IMR-90 (cell line): ENCODE measurements around the gene NKD1. TPM values are rescaled to one million over a fixed set of nuclear protein-coding genes. Genes with fewer than 3 reads are reported as not detected.

Source experiments
- ATAC-seq: fragments of 200-7000 bp; cut with Tn5 transposase; 2 replicates; pipeline ENCODE4 v1.9.1; 2020; ENCODE audit warnings: low read depth, mild to moderate bottlenecking, moderate library complexity
- BruUV-seq: library from RNA; stranded (reverse); fragments of 400-500 nt; replicated peaks from 2 replicates; lab custom pipeline; 2021; lab: Mats Ljungman, UMichigan
- CTCF ChIA-PET: fragments of 300-600 bp; formaldehyde crosslinking; extraction: SDS; loops from one replicate; lab custom pipeline; 2021; ENCODE audit warnings: antibody characterized with exemption; lab: Yijun Ruan, JAX
- POLR2A ChIA-PET: fragments of 300-600 bp; sonication (Branson Sonifier 250); formaldehyde crosslinking; loops from one replicate; lab custom pipeline; 2022; ENCODE audit warnings: antibody characterized with exemption; ENCODE audit not compliant: unreplicated experiment; lab: Charles Lee
- DNase-seq: peaks from one replicate; pipeline ENCODE4 v3.0.0; 2013
- H2AFZ ChIP-seq: replicated peaks from 2 replicates; pipeline ENCODE3; 2013; ENCODE audit warnings: low read length, mild to moderate bottlenecking; ENCODE audit not compliant: poor library complexity
- H2AK5ac ChIP-seq: 2 replicates; pipeline ENCODE4 v1.6.1; 2013; ENCODE audit warnings: low read depth, low read length, inconsistent platforms
- H2AK9ac ChIP-seq: replicated peaks from 2 replicates; pipeline ENCODE3; 2013; ENCODE audit warnings: mild to moderate bottlenecking, low read depth, low read length, moderate library complexity; ENCODE audit not compliant: poor library complexity
- H2BK120ac ChIP-seq: 2 replicates; pipeline ENCODE4 v1.6.1; 2013; ENCODE audit warnings: low read depth, low read length, inconsistent platforms
- H2BK15ac ChIP-seq: 3 replicates; pipeline ENCODE4 v1.6.1; 2013; ENCODE audit warnings: low read depth, low read length, inconsistent platforms
- H2BK20ac ChIP-seq: 2 replicates; pipeline ENCODE4 v1.6.1; 2013; ENCODE audit warnings: low read depth, mild to moderate bottlenecking, inconsistent platforms, low read length, moderate library complexity
- H2BK5ac ChIP-seq: 2 replicates; pipeline ENCODE4 v1.6.1; 2013; ENCODE audit warnings: mild to moderate bottlenecking, low read depth, low read length, inconsistent platforms; ENCODE audit not compliant: poor library complexity, severe bottlenecking
- H3K14ac ChIP-seq: replicated peaks from 2 replicates; pipeline ENCODE4 v1.6.1; 2013; ENCODE audit warnings: low read depth, low read length, inconsistent platforms
- H3K18ac ChIP-seq: 2 replicates; pipeline ENCODE4 v1.6.1; 2013; ENCODE audit warnings: low read depth, low read length, control low read depth
- H3K23ac ChIP-seq: 2 replicates; pipeline ENCODE4 v1.6.1; 2013; ENCODE audit warnings: low read depth, low read length, inconsistent platforms
- H3K27ac ChIP-seq: 2 replicates; pipeline ENCODE4 v1.5.1; 2013; ENCODE audit warnings: mild to moderate bottlenecking, control low read depth, low read length; ENCODE audit not compliant: insufficient read depth
- H3K27me3 ChIP-seq: 2 replicates; pipeline ENCODE4 v1.6.1; 2013; ENCODE audit warnings: low read length; ENCODE audit not compliant: control insufficient read depth, insufficient read depth
- H3K36me3 ChIP-seq: 2 replicates; pipeline ENCODE4 v1.6.1; 2013; ENCODE audit warnings: low read length, mixed read lengths; ENCODE audit not compliant: control insufficient read depth, insufficient read depth
- H3K4ac ChIP-seq: 2 replicates; pipeline ENCODE4 v1.6.1; 2013; ENCODE audit warnings: low read depth, low read length, inconsistent platforms
- H3K4me1 ChIP-seq: 2 replicates; pipeline ENCODE4 v1.6.1; 2013; ENCODE audit warnings: low read length, mixed read lengths; ENCODE audit not compliant: control insufficient read depth, insufficient read depth
- H3K4me2 ChIP-seq: 2 replicates; pipeline ENCODE4 v1.6.1; 2013; ENCODE audit warnings: low read depth, mild to moderate bottlenecking, control low read depth, low read length, moderate library complexity
- H3K4me3 ChIP-seq: 2 replicates; pipeline ENCODE4 v1.5.1; 2013; ENCODE audit warnings: low read depth, mild to moderate bottlenecking, control low read depth, low read length, moderate library complexity; ENCODE audit not compliant: insufficient read depth
- H3K56ac ChIP-seq: 2 replicates; pipeline ENCODE4 v1.6.1; 2013; ENCODE audit warnings: low read length, inconsistent platforms; ENCODE audit not compliant: insufficient read depth; ENCODE audit errors: extremely low read depth
- H3K79me1 ChIP-seq, 2 experiments: 2 replicates each; pipeline ENCODE4 v1.6.1; 2013; ENCODE audit warnings: low read length in 2 of 2, inconsistent platforms in 1 of 2, low read depth in 1 of 2
- H3K9ac ChIP-seq: 2 replicates; pipeline ENCODE4 v1.6.1; 2013; ENCODE audit warnings: low read depth, low read length, control low read depth
- H3K9me1 ChIP-seq: 2 replicates; pipeline ENCODE4 v1.6.1; 2013; ENCODE audit warnings: low read length, inconsistent platforms; ENCODE audit not compliant: insufficient read depth
- H3K9me3 ChIP-seq: 2 replicates; pipeline ENCODE4 v1.6.1; 2013; ENCODE audit warnings: low read length; ENCODE audit not compliant: control insufficient read depth, insufficient read depth
- H4K20me1 ChIP-seq: 2 replicates; pipeline ENCODE4 v1.6.1; 2013; ENCODE audit warnings: low read length, inconsistent platforms; ENCODE audit not compliant: insufficient read depth
- H4K5ac ChIP-seq: 2 replicates; pipeline ENCODE4 v1.6.1; 2013; ENCODE audit warnings: mild to moderate bottlenecking, low read depth, low read length, control low read depth
- H4K8ac ChIP-seq, 2 experiments: 2 replicates each; pipeline ENCODE4 v1.6.1; 2013; ENCODE audit warnings: low read depth in 2 of 2, low read length in 2 of 2, control low read depth in 1 of 2, inconsistent platforms in 1 of 2
- H4K91ac ChIP-seq: 2 replicates; pipeline ENCODE4 v1.6.1; 2013; ENCODE audit warnings: low read depth, low read length, inconsistent platforms; ENCODE audit not compliant: insufficient read depth
- FOS ChIP-seq: fragments of 150-350 bp; IDR thresholded peaks from 2 replicates; pipeline ENCODE4 v1.6.1; 2016; ENCODE audit warnings: low read depth, low read length
- MAZ ChIP-seq: IDR thresholded peaks from 2 replicates; pipeline ENCODE4 v1.6.1; 2012; ENCODE audit warnings: low read depth, mild to moderate bottlenecking, low read length, improper control_type of control experiment, moderate library complexity, borderline replicate concordance
- RAD21 ChIP-seq: IDR thresholded peaks from 2 replicates; pipeline ENCODE4 v1.6.1; 2012; ENCODE audit warnings: low read length, improper control_type of control experiment
- WGBS, 2 experiments: methylation state at CpG; one replicate each; pipeline versions ENCODE4 v1.1.5 to v1.1.7; 2013; ENCODE audit warnings: missing lambda C conversion rate in 2 of 2; ENCODE audit not compliant: insufficient read length in 1 of 2; ENCODE audit errors: extremely low coverage in 2 of 2; 5-methylcytosine and 5-hydroxymethylcytosine counted together
- dilution Hi-C: fragments of 300-500 bp; cut with HindIII; formaldehyde crosslinking; loops from one replicate; pipeline ENCODE4 v1.14.3; 2018; ENCODE audit warnings: low sequenced_read_pairs; ENCODE audit not compliant: unreplicated experiment
- in situ Hi-C: fragments of 300-500 bp; cut with MboI; formaldehyde crosslinking; loops from 3 replicates; pipeline ENCODE4 v1.14.3; 2019; ENCODE audit warnings: low sequenced_read_pairs, inconsistent platforms, mixed read lengths
- intact Hi-C: fragments of 100-400 bp; cut with micrococcal nuclease; formaldehyde crosslinking; loops from 2 replicates; pipeline ENCODE4 v1.10.0; 2022
- polyA plus RNA-seq, 3 experiments: library from polyadenylated mRNA; depleted of rRNA; stranded (reverse); fragments of >200 nt; gene quantifications; 2 replicates each; pipeline ENCODE4 v1.2.3, GENCODE V29; 2012; ENCODE audit warnings: low replicate concordance in 1 of 3
- total RNA-seq: library from RNA; depleted of rRNA; stranded (reverse); fragments of >200 nt; gene quantifications from 2 replicates; pipeline ENCODE4 v1.2.3, GENCODE V29; 2012

NKD1 gene
- total and polyA plus RNA-seq, 2 of the 4 experiments (the other 2 are of a cell fraction), result not detected

GRCh38 chr16:50575743-50576142 is 27.5 kb downstream of the NKD1 start:
- WGBS, 2 experiments, result 80% methylated on average over 1 of the region's 2 CpGs; no CpG with 5 or more reads in 1 of the 2 experiments
- DNase-seq, result no peak
- H2AFZ ChIP-seq, result no peak overlapping the region
- POLR2A ChIA-PET, result no interaction called here
- no peak overlapping the region for H2AK9ac ChIP-seq
- H3K4ac ChIP-seq, result no peak overlapping the region
- ATAC-seq, result no peak
- no peak overlapping the region for H2BK120ac ChIP-seq
- no peak overlapping the region for H3K4me2 ChIP-seq
- no peak overlapping the region for H4K8ac ChIP-seq
- no peaks in the 10 kb centered on the region for H3K9me1 ChIP-seq
- H2BK5ac ChIP-seq, result no peak overlapping the region
- H3K4me3 ChIP-seq, result no peak overlapping the region
- no peak overlapping the region for H2BK20ac ChIP-seq
- intact Hi-C loops, result no loop called here
- no peak overlapping the region for H3K23ac ChIP-seq
- no peak overlapping the region for H3K14ac ChIP-seq
- H3K9ac ChIP-seq, result no peak overlapping the region
- no peak overlapping the region for H2BK15ac ChIP-seq
- TF ChIP-seq MAZ (no peak), RAD21 (no peak), FOS (no peak)
- in situ Hi-C loops, result no loop called here
- no peak overlapping the region for H2AK5ac ChIP-seq
- CTCF ChIA-PET, result no interaction called here
- H4K91ac ChIP-seq, result no peak overlapping the region
- H3K27me3 ChIP-seq, result peaks cover 2% of the 10 kb centered on the region; the same call in 1 of the 2 replicates
- BruUV-seq, result no TSS peak
- no peaks in the 10 kb centered on the region for H4K20me1 ChIP-seq
- H3K9me3 ChIP-seq, result no peaks in the 10 kb centered on the region
- no peaks in the 10 kb centered on the region for H3K36me3 ChIP-seq
- no peak overlapping the region for H3K18ac ChIP-seq
- H3K79me1 ChIP-seq, result no peaks in the 10 kb centered on the region
- H3K27ac ChIP-seq, result no peak overlapping the region
- no peaks in the 10 kb centered on the region for H3K4me1 ChIP-seq
- dilution Hi-C loops, result no loop called here
- no peak overlapping the region for H3K56ac ChIP-seq
- no peak overlapping the region for H4K5ac ChIP-seq
